GM13977 (cell line): ENCODE results near the gene H6PD.

Source experiments
- DNase-seq: peaks from one replicate; pipeline ENCODE4 v3.0.0; 2012; ENCODE audit warnings: low spot score
- in situ Hi-C: fragments of 300-500 bp; cut with MboI; formaldehyde crosslinking; loops from one replicate; pipeline ENCODE4 v1.12.0; 2022; ENCODE audit warnings: low sequenced_read_pairs, low pct_unique_long_range_greater_than_20kb, mixed read lengths, inconsistent platforms; ENCODE audit not compliant: unreplicated experiment
- TF ChIP-seq, protein P1 (sequence below): IDR thresholded peaks from 2 replicates; pipeline ENCODE4 v1.5.1; 2012; ENCODE audit warnings: mild to moderate bottlenecking, control low read depth; ENCODE audit not compliant: insufficient read depth; ENCODE audit errors: extremely low read depth, missing control alignments

Gene H6PD

DNA sequence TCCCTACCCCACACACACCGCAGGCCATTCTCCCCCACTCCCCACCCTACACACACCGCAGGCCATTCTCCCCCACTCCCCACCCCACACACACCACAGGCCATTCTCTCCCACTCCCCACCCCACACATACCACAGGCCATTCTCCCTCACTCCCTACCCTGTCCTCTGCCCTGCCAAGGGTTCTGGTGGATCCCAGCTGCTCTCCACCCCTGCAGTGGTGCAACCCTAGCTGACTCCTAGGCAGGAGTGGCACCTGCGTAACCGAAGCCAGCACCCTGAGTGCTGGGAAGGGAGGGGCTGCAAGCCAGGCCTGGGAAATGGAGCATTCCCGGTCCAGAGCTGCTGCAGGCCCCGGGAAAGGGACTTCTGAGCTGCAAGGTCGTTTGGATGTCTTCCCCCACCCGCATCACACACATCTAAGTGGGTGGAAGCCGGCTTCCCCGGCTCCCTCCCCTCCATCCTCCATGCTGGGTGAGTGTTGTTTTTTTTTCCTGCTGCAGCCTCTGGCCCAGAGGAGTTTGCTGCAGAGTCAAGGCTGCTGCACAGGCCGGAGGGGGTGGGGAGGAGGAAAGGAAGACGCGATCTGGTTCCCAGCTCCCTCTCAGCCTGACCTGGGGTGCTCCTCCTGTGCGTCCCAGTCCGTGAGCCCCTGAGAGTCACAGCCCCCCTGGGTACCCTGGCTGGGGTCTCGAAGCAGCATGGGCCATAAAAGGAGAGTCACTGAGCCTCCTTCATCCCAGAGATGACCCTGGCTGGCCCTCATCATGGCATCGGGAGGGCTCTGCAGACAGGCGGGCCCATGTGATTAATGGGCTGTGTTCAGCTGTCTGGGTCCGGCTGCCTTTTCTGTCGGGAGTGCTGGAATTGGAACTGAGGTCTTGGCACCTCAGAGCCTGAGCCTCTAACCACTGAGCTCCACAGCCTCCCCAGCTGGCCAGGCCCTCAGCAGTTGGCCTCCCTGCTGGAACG, 16.1 kb downstream of the H6PD start:
- no peak for DNase-seq
- TF ChIP-seq, protein P1, sequence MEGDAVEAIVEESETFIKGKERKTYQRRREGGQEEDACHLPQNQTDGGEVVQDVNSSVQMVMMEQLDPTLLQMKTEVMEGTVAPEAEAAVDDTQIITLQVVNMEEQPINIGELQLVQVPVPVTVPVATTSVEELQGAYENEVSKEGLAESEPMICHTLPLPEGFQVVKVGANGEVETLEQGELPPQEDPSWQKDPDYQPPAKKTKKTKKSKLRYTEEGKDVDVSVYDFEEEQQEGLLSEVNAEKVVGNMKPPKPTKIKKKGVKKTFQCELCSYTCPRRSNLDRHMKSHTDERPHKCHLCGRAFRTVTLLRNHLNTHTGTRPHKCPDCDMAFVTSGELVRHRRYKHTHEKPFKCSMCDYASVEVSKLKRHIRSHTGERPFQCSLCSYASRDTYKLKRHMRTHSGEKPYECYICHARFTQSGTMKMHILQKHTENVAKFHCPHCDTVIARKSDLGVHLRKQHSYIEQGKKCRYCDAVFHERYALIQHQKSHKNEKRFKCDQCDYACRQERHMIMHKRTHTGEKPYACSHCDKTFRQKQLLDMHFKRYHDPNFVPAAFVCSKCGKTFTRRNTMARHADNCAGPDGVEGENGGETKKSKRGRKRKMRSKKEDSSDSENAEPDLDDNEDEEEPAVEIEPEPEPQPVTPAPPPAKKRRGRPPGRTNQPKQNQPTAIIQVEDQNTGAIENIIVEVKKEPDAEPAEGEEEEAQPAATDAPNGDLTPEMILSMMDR = no peak
- in situ Hi-C loops = no loop called here

DNA sequence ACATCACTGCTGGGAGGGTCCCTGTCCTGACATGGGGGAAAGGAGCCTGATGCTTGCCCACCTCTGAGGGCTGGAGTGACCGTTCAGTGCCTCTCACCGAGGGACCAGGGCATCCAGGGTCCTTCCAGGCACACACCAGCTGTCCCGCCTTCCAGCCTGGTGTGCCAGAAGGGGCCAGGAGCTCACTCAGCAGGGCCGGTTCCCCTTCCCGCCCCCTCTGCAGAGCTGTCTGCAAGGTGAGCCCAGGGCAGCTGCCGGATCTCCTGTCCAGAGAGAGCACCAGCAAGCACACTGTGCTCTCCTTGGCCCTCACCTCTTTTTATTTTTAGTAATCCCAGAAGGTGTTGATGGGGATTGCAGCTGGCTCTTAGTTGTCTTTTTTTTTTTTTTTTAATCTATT, 16.9 kb downstream of the H6PD start:
- TF ChIP-seq, protein P1 = no peak
- no peak for DNase-seq
- in situ Hi-C loops = no loop called here

DNA sequence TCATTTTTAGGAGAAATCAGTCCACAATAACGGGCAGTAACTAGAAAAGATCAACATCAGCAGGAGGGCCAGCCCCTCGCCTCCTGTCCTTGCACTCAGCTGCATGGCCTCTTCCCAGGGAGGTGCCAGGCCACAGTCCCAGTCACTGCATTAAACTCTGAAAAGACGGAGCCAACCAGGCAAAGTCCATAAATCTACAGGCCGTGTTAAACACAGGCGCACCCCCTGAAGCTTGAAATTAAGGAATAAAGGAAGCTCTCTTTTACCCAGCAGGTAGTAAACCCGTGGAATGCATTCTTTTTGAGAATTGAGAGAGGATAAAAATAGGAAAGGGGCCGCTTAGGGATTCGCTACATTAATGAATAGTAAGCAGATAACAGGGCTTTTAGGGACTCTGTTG, 18.4 kb downstream of the H6PD start:
- in situ Hi-C loops = no loop called here
- TF ChIP-seq, protein P1 = no peak
- no peak for DNase-seq

DNA sequence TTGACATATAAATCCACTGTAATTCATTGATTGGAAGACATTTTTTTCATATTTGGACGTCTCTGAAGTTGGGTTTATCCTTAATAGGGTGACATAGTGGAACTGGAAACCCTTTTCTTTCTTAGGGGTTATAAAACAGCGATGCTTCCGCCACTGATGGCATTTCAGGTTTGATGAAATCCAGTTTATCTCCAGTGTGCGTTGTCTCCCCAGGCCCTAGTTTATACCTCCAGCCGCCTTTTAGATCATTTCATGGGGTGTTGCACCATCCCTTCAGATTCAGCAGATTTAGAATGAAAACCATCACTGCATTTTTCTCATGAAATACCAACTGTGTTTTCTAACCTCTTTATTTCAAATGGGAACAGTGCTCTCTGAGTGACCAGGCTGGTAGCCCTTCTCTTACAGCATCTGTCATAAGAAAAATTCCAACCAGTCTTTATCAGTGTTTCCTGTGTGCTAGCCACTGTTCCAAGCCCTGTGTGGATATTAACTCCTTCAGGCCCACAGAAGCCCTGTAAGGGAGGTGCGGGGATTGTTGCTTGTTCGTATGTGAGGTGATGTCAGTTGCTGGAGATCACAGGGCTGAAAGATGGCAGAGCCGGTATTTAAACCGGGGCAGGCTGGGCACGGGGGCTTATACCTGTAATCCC, 19.0 kb downstream of the H6PD start:
- TF ChIP-seq, protein P1 = no peak
- no peak for DNase-seq
- in situ Hi-C loops = no loop called here

DNA sequence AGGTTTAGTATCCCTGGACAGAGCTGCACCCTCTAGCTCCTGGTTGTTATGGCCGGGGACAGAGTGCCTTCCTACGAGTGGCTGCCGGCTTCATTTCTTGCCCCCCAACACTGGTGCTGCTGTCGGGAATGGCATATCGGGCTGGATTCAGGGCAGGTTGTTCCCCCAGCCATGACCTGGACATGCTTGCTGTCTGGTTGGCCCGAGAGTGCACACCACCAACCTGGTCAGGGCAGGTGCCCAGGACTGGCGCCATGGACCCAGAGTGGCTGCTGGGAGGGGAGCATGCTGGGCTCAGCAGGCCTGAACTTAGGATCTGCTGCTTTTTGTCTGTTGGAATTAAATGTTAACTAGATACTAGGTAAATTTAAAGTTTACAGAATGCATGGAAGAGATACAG, 21.8 kb downstream of the H6PD start:
- in situ Hi-C loops = no loop called here
- DNase-seq = no peak
- TF ChIP-seq, protein P1 = no peak

DNA sequence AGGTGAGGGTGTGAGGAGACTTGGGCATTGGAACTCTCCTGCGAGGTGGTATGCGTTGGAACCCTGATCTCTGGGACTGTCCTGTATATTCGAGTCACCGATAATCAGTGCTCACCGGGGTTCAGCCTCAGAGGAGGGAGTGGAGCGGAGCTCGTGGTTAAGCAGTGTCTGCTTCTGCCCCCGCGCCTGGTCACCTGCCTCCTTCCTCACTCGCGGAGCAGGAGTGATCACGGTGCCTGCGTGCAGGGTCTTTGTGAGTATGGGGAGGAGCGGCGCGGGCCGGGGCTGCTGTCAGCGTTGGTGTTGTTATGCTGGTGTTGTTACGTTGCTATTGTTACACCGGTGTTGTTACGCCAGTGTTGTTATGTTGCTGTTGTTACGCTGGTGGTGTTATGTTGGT, 23.3 kb downstream of the H6PD start:
- TF ChIP-seq, protein P1 = no peak
- in situ Hi-C loops = no loop called here
- DNase-seq = no peak
